HL-60/S4 treated with phorbol 12-myristate 13-acetate at 8.2 ng/mL for 4 days and 3 days (cell line): ENCODE measurements around the gene IGSF23.

Experiments used
- in situ Hi-C: fragments of 300-500 bp; cut with MboI; formaldehyde crosslinking; loops from 2 replicates; pipeline ENCODE4 v1.15.0; 2022; ENCODE audit warnings: low sequenced_read_pairs

Gene IGSF23

DNA sequence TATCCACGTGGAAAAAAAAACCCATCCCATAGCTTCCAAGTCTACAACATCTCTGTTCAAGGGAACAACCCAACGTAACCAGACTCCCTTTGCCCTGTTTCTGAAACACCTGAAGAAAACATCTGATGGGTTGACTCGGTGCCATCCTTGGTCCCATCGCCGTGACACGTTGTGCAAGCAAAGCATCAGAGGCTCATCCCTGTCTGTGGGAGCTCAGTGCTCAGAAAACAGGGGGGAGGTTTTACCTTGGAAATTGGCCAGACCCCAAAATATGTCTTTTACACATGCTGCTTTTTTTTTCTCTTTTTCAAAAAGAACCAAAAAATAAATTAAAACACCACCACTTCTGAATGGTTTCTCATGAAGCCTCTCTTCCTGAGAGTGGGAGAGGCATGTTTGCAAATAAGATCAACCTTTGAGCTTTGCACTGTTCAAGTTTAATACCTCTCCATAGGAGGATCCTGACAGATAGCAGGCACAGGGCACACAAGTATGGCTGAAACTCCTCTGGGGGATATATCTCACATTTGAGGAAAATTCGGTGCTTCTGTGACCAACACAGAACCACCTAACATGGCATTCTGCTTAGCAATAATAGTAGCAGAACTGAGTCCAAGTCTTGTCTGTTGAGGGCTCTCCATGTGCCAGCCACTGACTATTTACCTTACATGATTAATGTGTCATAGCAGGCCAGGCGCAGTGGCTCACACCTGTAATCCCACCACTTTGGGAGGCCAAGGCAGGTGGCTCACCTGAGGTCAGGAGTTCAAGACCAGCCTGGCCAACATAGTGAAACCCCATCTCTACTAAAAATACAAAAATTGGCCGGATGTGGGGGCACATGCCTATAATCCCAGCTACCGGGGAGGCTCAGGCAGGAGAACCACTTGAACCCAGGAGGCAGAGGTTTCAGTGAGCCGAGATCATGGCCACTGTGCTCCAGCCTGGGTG is 23.4 kb downstream of the IGSF23 start:
- in situ Hi-C loops: no loop called here

DNA sequence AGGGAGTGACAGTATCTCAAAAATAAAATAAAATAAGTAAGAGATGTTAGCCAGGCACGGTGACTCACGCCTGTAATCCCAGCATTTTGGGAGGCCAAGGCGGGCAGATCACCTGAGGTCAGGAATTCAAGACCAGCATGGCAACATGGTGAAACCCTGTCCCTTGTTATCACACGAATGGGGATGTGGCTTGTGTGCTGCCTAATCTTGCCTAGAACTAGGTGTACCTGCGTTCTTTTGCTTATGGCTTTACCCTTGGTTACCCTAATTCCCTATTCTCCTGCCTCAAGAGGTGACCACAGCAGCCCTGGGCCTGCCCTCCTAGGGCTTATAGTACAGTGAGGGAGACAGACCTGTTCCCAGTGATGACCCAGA is 24.0 kb downstream of the IGSF23 start:
- in situ Hi-C loops: no loop called here

DNA sequence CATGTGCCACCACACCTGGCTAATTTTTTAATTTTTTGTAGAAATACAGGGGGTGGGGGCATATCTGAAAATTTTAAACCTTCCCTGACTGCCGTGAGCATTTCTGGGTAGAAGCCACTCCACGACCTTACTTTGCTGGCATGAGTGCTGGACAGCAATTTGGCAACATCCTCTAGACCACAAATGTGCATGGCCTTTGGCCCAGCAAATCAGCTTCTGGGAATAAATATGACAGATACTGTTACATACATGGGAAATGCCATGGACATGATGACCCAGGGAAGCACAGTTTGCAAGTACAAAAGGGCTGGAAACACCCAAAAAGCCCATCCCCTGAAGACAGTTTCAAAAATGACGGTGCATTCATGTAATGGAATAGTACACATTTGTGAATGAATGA is 27.2 kb downstream of the IGSF23 start:
- in situ Hi-C loops: no loop called here

DNA sequence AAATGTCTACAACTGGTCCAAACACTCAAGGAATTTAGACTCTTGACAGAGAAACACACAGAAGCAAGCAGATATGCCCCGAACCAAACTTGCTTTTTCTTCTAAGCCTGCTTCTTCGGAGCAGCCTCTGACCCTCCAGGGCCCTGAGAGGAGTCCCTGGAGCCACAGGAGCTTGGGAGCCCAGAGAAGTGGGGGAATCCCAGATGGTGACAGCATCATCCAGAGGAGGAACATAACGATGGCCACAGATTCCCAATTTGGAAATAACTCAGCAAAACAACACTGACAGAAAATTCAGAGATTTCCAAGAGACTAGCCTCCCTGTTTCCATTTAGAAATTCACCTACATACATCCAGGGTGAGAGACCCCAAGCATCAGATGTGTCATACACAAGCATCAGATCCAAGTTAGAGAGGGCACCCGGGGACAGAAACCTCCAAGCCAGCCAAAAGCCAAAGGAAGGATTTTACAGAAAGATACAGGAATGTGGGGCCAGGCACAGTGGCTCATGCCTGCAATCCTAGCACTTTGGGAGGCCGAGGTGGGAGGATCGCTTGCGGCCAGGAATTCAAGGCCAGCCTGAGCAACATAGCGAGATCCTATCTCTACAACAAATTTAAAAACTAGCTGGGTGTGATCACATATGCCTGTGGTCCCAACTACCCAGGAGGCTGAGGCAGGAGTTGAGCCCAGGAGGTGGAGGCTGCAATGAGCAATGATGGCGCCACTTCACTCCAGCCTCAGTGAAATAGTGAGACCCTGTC is 28.3 kb downstream of the IGSF23 start:
- in situ Hi-C loops: no loop called here

DNA sequence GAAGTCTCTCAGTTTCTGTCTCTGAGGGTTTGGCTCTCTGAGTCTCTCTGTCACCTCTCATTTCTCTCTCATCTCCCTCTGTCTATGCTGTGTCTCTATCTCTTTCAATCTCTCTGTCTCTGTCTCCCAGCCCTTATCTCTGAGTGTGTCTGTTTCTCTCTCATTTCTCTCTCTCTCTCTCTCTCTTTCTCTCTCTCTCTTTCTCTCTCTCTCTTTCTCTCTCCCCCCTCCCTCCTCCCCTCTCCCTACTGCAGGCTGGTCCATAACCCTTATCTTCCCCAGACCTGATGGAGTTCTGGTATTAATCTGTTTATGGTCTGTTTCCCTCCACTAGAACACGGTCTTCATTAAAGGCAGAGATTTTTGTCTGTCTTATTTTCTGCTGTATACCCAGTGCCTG is 29.0 kb downstream of the IGSF23 start:
- in situ Hi-C loops: no loop called here

DNA sequence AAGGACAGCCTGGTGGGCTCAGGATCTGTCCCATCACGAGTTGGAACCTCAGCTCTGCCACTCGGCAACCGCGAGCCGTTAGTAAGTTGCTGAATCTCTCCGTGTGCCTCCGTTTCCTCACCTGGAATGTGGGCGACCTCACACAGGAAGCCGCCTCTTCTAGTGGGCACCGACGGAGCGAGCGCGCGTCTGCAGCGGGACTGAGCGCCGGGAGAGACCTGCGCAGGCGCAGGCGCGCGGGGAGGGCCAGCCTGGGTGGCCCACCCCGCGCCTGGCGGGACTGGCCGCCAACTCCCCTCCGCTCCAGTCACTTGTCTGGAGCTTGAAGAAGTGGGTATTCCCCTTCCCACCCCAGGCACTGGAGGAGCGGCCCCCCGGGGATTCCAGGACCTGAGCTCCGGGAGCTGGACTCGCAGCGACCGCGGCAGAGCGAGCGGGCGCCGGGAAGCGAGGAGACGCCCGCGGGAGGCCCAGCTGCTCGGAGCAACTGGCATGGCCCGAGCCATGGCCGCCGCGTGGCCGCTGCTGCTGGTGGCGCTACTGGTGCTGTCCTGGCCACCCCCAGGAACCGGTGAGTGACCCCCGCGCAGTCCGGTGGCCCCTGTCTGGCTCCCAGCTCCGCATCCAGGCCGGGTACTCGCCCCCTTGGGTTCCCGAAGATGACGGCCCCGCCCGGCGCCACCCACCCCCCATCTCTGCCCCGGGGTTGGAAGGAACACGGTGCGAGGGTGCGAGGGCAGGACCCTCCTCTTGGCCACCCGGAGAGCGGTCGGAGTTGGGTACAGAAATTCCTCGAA is 30.4 kb downstream of the IGSF23 start, which contains the start of gene PVR:
PVR (plus strand) TSS at position 306 of the 797 bp plus-strand sequence; CDS start at position 493, 187 bp downstream.
- in situ Hi-C loops: no loop called here

DNA sequence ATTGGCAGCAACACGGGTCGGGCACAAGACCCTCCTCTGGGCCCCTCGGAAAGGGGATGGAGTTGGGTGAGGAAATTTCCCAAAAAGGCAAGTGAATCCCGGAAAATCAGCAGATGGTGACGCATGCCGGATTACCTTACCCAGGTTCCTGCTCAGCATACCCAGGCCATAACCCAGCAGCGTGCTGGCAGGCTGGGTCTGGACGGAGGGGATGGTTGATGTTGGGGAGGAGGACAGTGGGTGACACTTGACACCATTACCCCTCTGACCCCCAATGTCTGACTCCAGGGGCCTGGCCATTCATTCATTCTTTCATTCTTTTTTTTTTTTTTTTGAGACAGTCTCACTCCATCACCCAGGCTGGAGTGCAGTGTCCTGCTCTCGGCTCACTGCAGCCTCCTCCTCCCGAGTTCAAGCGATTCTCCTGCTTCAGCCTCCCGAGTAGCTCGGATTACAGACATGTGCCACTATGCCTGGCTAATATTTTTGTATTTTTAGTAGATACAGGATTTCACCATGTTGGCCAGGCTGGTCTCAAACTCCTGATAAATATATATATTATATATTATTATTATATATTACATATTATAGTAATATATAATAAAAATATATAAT is 31.1 kb downstream of the IGSF23 start:
- in situ Hi-C loops: no loop called here

DNA sequence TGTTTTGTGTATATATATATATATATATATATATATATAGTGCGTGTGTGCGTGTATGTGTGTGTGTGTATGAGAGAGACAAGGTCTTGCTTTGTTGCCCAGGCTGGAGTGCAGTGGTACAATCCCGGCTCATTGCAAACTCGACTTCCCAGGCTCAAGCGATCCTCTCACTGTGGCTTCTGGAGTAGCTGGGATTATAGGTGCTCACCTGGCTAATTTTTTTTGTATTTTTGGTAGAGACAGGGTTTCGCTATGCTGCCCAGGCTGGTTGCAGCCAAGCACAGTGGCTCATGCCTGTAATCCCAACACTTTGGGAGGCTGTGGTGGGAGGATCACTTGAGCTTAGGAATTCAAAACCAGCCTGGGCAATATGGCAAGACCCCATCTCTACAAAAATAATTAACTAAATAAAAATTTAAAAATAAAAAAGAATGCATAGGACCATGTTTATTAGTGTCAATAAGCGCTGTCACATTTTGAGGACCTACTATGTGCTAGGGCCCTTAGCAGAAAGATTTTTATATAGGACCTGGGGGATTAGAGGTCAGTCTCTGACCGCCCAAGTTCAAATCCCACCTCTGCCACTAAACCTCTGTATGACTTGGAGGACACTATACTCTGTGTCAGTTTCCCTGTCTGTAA is 32.2 kb downstream of the IGSF23 start:
- in situ Hi-C loops: no loop called here

DNA sequence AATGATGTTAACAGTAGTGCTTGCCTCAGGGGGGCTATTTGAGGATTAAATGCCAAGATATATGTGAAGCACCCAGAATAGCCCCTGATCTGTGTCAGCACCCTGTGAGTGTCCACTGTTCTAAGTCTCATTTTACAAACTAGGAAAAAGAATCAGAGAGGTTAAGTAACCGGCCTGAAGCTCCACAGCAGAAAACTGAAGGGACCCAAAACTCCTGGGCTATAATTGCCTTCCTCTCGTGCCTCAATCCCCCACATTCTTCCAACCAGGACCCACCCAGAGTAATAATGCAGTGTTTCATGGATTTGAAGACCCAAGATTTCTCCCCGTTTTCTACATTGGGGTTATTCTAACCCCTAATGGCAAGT is 32.7 kb downstream of the IGSF23 start:
- in situ Hi-C loops: no loop called here

DNA sequence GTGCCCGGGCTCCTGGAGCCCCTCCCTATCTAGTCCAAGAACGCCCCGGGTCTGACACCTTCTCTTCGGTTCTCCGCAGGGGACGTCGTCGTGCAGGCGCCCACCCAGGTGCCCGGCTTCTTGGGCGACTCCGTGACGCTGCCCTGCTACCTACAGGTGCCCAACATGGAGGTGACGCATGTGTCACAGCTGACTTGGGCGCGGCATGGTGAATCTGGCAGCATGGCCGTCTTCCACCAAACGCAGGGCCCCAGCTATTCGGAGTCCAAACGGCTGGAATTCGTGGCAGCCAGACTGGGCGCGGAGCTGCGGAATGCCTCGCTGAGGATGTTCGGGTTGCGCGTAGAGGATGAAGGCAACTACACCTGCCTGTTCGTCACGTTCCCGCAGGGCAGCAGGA is 33.8 kb downstream of the IGSF23 start:
- in situ Hi-C loops: no loop called here

DNA sequence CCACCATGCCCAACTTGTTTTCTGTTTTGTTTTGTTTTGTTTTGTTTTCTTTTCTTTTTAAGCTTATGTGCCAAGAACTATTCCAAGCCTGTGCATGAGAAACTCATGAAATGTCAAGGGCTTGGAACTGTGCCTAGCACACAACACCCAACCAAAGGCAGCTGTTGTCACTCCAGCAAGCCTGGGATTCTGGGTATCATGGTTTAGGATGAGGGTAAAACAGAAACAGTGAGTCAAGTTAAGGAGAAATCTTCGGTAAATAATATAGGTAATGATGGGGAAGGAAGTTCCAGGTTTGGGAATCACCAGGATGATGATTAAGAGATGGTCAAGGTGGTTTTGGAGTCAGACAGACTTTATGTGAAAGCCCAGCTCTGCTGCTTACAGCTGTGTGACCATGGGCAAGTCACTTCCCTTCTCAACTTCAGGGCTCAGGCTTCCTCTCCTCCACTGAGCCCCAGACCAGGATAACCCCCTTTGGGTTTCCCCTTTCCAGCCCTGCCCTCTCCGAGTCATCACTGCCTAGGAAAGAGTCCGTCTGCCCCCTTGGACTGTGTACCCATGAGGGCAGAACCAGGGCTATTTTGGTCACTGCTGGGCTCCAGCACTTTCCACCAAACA is 35.4 kb downstream of the IGSF23 start:
- in situ Hi-C loops: no loop called here

DNA sequence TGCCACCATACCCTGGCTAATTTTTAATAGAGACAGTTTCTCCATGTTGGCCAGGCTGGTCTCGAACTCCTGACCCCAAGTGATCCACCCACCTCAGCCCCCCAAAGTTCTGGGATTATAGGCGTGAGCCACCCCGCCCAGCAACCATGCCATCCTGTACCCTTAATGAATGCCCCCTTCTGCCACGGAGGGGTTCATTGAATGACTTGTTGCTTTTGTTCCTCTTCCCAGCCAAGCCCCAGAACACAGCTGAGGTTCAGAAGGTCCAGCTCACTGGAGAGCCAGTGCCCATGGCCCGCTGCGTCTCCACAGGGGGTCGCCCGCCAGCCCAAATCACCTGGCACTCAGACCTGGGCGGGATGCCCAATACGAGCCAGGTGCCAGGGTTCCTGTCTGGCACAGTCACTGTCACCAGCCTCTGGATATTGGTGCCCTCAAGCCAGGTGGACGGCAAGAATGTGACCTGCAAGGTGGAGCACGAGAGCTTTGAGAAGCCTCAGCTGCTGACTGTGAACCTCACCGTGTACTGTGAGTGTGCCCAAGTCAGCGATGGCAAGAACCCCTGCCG is 36.3 kb downstream of the IGSF23 start:
- in situ Hi-C loops: no loop called here

DNA sequence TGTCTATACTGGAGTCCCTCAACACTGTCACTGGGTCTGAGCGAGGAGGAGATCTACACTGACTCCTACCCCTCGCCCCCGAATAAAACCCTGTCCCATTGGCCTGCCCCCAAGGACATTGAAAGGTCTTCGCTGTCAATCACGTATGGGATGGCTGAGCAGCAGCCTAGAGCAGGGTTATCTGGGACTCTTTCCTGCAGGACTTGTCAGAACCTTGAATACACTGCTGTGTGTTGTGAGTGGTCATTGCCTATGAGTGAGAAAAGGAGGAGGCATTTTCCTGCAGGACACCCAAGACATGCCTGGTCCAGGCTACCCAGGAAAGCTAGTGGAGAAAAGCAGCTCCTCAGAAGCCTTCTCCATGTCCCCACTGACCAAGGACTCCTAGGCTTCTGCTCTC is 40.0 kb downstream of the IGSF23 start:
- in situ Hi-C loops: no loop called here

DNA sequence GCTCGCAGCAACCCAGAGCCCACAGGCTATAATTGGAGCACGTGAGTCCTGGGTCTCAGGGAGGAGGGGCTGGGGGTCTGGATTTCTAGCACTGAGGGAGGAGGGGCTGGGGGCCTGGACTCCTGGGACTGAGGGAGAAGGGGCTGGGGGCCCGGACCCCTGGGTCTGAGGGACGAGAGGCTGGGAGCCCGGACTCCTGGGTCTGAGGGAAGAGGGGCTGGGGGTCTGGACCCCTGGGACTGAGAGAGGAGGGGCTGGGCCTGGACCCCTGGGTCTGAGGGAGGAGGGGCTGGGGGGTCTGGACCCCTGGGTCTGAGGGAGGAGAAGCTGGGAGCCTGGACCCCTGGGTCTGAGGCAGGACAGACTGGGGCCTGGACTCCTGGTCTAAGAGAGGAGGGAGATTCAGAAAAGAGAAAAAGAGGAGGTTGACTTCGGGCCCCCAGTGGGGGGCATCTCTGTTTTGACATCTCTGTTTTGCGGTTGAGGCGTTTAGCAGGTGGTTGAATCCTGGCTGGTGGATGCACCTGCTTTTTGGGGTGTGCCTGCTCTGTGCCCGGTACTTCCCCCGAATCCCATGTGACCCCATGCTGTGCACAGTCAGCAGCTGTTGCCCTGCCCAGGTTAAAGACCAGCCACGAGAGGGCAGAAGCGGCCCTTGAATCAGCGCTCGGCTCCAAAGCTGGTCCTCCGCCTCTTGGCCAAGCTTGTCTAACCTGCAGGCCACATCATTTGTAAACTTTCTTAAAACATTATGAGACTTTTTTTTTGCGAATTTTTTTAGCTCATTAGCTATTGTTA is 40.8 kb downstream of the IGSF23 start:
- in situ Hi-C loops: no loop called here

DNA sequence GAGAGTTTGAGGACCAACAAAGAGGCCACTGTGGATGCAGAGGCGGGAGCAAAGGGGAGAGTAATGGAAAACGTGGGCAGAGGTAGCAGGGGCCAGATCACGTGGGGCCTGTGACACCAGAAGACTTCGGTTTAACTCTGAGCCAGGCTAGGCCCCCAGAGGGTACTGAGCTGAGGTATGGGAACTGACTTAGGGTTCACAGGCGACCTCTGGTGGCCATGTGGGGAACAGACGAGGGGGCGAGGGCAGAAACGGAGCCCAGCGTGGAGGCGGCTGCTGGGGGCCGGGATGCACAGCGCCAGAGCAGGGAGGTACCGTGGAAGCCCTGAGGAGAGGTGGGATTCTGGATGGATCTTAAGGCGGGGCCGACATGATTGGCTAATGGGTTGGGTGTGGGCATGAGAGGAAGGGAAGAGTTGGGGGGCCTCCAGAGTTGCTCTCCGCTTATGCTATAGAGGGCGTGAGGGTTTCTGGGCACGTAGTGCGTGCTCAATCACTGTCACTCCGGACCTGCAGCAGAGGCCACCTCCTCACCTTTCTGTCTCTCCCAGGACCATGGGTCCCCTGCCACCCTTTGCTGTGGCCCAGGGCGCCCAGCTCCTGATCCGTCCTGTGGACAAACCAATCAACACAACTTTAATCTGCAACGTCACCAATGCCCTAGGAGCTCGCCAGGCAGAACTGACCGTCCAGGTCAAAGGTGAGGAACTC is 44.0 kb downstream of the IGSF23 start:
- in situ Hi-C loops: no loop called here

DNA sequence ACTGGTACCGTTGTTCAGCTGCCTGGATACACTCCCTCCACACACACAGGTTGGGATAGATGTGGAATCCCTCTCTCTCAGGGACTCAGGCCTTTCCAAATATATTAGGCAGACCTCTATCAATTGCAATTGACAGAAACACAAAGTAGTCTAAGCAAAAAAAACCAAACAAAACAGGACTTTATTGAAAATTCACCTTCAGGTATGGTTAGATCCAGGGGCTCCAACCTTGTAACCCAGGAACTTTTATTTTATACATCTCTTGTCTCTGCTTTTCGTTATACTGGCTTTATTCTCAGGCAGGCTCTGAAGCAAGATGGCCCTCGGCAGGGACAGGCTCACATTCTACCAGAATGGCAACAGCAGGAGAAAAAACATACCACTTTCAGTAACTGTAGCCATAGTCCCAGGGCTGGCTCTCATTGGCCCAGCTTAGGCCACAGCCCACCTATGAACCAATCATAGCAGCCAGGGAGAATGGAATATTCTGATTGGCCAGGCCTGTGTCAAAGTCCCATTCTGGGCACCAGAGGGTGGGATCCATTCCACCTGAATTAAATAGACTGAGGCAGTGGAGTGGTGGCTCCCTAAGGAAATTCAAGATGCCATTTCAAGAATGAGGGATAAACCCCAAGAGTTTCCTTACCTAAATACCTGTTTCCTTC is 44.8 kb downstream of the IGSF23 start:
- in situ Hi-C loops: no loop called here

DNA sequence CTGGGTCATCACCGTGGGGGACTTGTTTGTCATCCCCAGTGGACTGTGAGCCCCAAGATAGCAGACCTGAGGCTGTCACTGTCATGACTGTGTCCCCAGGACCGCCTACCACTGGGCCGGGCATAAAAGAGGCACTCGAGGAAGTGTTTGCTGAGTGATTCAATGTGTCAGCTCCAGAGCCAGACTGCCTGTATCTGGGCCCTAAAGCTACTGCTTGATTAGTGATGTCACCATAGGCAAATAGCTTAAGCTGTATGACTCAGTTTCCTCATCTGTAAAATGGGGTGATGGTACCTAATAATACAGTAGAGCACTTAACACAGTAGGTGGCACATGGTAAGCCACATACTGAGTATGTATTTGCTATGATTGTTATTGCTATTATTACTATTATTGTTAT is 46.7 kb downstream of the IGSF23 start:
- in situ Hi-C loops: loop anchor here (5.0 kb wide), 1 partner anchor 88 kb away; no protein-coding TSS in a partner anchor
